Measurements from ENCODE around the gene RTN4R. TPM values are rescaled to one million over a fixed set of nuclear protein-coding genes. Genes with fewer than 3 reads are reported as not detected.

RTN4R gene
- total and polyA plus RNA-seq, 9 of the 15 experiments (the other 6 are each of a cell fraction or from before 2014, with no cell fraction given) = 0.04 to 2.8 (median 1.4) TPM; not detected in 3

DNA sequence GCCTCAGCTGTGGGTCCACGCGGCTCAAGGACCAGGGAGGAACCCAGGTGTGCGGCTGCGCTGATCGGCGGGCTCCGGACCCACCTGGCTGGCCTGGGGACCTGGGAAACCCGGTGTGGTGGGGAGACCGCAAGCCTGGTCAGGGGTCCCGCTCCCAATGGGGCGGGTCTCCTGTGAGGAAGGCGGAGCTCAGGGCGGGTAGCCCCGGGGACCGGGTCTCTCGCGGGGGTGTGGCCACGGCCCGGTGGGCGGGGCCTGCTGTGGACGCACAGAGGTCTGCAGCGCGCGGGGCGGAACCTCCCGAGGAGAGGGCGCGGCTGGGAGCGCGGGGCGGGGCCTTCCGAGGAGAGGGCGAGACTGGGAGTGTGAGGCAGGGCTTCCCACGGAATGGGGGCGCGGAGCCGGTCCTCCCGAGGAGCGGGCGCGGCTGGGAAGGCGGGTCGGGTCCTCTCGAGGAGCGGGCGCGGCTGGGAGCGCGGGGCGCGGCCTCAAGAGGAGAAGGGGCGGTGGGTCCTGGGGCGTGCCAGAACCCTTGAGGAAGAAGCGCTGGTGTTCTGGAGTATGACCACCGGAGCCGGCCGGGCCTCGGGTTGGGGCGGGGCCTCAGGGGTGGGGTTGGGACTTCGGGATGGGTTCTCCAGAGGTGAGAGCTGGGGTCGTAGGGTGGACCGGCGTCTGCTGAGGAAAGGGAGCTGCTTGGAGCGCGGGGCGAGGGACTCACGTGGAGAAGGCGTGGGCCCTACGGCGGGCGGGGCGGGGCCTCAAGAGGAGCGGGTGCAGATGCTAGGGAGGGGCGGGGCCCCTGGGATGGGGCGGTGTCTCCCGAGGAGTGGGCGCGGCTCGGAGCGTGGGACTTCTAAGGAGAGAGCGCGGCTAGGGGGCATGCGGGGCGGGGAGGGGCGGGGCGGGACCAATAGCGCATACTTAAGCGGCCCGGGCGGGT, 31.0 kb upstream of the RTN4R start (continued):
- TF ChIP-seq PATZ1 (CRISPR knock-in tag; IDR thresholded peaks at IDR 0.05; ENCODE audit: borderline replicate concordance) (no peak), BRCA1 (IDR thresholded peaks at IDR 0.05) (no peak), BRCA1 (CRISPR knock-in tag; IDR thresholded peaks at IDR 0.05) (peak; percentile 75; the same call in 1 of the 2 replicates), MNT (conservative IDR thresholded peaks at IDR 0.05) (peak in 1 of 2 experiments; percentile 98; a peak in 2 of 4 replicates), ZNF592 (IDR thresholded peaks at IDR 0.05) (no peak), ZNF24 (IDR thresholded peaks at IDR 0.05) (no peak), ZNF121 (CRISPR knock-in tag; conservative IDR thresholded peaks at IDR 0.05) (no peak), CHD4 (IDR thresholded peaks at IDR 0.05; ENCODE audit: insufficient read depth, insufficient replicate concordance, low read depth, low read length, poor library complexity, severe bottlenecking) (peak; percentile 89), ZNF324 (CRISPR knock-in tag; IDR thresholded peaks at IDR 0.05) (no peak), PHB (CRISPR knock-in tag; IDR thresholded peaks at IDR 0.05) (0 out of 2 replicates have a peak, but pooled peaks have one; percentile 64), CCNT2 (IDR thresholded peaks at IDR 0.05; ENCODE audit: borderline replicate concordance, extremely low read depth, insufficient read length, low read depth, low read length) (peak; percentile 66), HNRNPLL (IDR thresholded peaks at IDR 0.05; ENCODE audit: low read depth, low read length, poor library complexity, severe bottlenecking) (no peak), HNRNPH1 (optimal IDR thresholded peaks at IDR 0.05; ENCODE audit: low read depth, low read length) (no peak), DIDO1 (tag; IDR thresholded peaks at IDR 0.05; ENCODE audit: low read depth) (peak; percentile 47; the same call in 1 of the 2 replicates)
- TF ChIP-seq, protein P1, sequence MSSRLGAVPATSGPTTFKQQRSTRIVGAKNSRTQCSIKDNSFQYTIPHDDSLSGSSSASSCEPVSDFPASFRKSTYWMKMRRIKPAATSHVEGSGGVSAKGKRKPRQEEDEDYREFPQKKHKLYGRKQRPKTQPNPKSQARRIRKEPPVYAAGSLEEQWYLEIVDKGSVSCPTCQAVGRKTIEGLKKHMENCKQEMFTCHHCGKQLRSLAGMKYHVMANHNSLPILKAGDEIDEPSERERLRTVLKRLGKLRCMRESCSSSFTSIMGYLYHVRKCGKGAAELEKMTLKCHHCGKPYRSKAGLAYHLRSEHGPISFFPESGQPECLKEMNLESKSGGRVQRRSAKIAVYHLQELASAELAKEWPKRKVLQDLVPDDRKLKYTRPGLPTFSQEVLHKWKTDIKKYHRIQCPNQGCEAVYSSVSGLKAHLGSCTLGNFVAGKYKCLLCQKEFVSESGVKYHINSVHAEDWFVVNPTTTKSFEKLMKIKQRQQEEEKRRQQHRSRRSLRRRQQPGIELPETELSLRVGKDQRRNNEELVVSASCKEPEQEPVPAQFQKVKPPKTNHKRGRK (tag; IDR thresholded peaks at IDR 0.05) = no peak

All from K562 (cell line).